Measurements from ENCODE around the gene OR52R1. TPM values are rescaled to one million over a fixed set of nuclear protein-coding genes. Genes with fewer than 3 reads are reported as not detected.

Gene OR52R1
- total RNA-seq, 1 experiment from 2014 or later = not detected

DNA sequence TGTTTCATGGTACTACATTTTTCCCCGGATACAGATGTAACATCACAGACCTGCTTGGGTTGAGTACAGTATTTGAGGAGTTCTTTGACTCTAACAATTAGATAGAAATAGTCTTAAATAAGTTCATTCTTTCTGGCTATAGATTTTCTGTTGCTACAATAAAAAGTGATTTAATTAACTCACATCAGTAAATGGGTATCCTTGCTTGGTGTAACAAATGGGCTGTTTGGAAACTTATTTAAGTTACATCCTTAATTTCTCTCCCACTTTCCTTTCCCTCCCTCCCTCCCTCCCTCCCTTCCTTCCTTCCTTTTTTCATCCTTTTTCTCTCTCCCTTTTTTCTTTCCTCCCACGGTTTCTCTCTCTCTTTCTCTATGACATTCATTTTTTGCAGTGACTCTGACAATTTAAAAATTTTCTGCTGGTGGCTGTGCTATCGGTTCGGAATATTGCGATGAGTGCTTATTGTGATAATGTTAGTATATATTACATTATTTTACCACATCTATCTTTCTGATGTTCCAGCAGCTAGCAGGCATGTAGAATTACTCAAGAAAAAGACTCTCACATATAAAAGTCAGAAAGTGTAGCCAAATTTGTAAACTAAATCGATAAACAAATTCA, 37.6 kb downstream of the OR52R1 start:
- Histone ChIP-seq H3K9me3 (ENCODE audit: control insufficient read depth, low read depth, low read length) (no peaks in the 10 kb centered on the region), H3K9ac (ENCODE audit: extremely low read depth, insufficient read length, low read length) (no peak overlapping the region), H3K56ac (ENCODE audit: insufficient read length, low read depth, low read length) (no peak overlapping the region), H3K4ac (ENCODE audit: low read depth, low read length) (no peak overlapping the region), H2BK12ac (ENCODE audit: insufficient read length, low read depth, low read length) (no peak overlapping the region), H3K27me3 (ENCODE audit: insufficient read depth, low read length) (no peaks in the 10 kb centered on the region), H3K79me1 (ENCODE audit: insufficient read depth, low read depth, low read length, poor library complexity, severe bottlenecking) (no peaks in the 10 kb centered on the region), H3K14ac (ENCODE audit: insufficient read depth, low read length) (no peak overlapping the region), H4K8ac (replicated peaks; ENCODE audit: insufficient read length, low read depth, low read length) (no peak overlapping the region), H4K91ac (ENCODE audit: insufficient read length, low read depth, low read length) (no peak overlapping the region), H3K23ac (ENCODE audit: insufficient read length, low read depth, low read length) (no peak overlapping the region), H3K4me2 (ENCODE audit: insufficient read depth, insufficient read length, low read length) (no peak overlapping the region), H2BK5ac (ENCODE audit: insufficient read length, low read length) (no peak overlapping the region), H2BK120ac (ENCODE audit: low read depth, low read length, poor library complexity, severe bottlenecking) (no peak overlapping the region), H3K27ac (ENCODE audit: insufficient read length, low read depth, low read length) (no peak overlapping the region), H4K5ac (ENCODE audit: insufficient read length, low read depth, low read length) (no peak overlapping the region), H4K20me1 (ENCODE audit: control insufficient read depth, insufficient read depth, insufficient read length) (no peaks in the 10 kb centered on the region), H2BK15ac (ENCODE audit: low read depth, low read length) (no peak overlapping the region), H3K18ac (ENCODE audit: insufficient read length, low read depth, low read length) (no peak overlapping the region), H2AK5ac (ENCODE audit: insufficient read length, low read length) (no peak overlapping the region), H2BK20ac (ENCODE audit: low read depth, low read length, poor library complexity, severe bottlenecking) (no peak overlapping the region), H3K79me2 (ENCODE audit: insufficient read depth, low read length) (no peaks in the 10 kb centered on the region), H2AFZ (ENCODE audit: low read length) (no peak overlapping the region), H3K23me2 (ENCODE audit: insufficient read length, low read depth, low read length, poor library complexity, severe bottlenecking) (no peaks in the 10 kb centered on the region), H3T11ph (ENCODE audit: low read length) (no peak overlapping the region), H3K4me1 (ENCODE audit: insufficient read depth, low read length) (no peaks in the 10 kb centered on the region)
- Mint-ChIP-seq H3K27me3 (ENCODE audit: low read depth) (no peaks in the 10 kb centered on the region), H3K27ac (no peak overlapping the region), H3K4me1 (no peaks in the 10 kb centered on the region), H3K9me3 (no peaks in the 10 kb centered on the region), H3K36me3 (ENCODE audit: insufficient read depth in 1 of 3, low read depth in 3 of 3) (no peaks in the 10 kb centered on the region), H3K4me3 (no peak overlapping the region)
- no peak for TF ChIP-seq CTCF (conservative IDR thresholded peaks at IDR 0.05)
- no CpG with 5 or more reads among the region's 6 CpGs for WGBS (ENCODE audit: extremely low coverage, insufficient read length, low lambda C conversion rate)
- no peak for DNase-seq

All from H9 (cell line).